Right lobe of liver (tissue), 6 donors: ENCODE measurements around the gene TTC32. TPM values are rescaled to one million over a fixed set of nuclear protein-coding genes. Genes with fewer than 3 reads are reported as not detected.

Experiments
- ATAC-seq, 4 donors: fragments of 200-7000 bp; cut with Tn5 transposase; one replicate each; pipeline ENCODE4 v1.9.1; 2020; ENCODE audit warnings: mild to moderate bottlenecking in 4 of 4, moderate library complexity in 4 of 4
- DNase-seq, 3 donors: peaks; one replicate each; pipeline ENCODE4 v3.0.0-alpha.2; 2020
- H3K27ac ChIP-seq, 3 donors: fragments of 200-600 bp; one replicate each; pipeline ENCODE4 v1.8.0; 2022
- H3K27me3 ChIP-seq, 2 donors: fragments of 200-600 bp; one replicate each; pipeline ENCODE4 v1.8.0; 2022
- H3K36me3 ChIP-seq, 4 donors: fragments of 200-600 bp; sonication (generic) in 1 of 4; one replicate each; pipeline versions ENCODE4 v1.5.1 to v1.8.0; 2017 to 2022; ENCODE audit warnings: control low read depth in 1 of 4
- H3K4me1 ChIP-seq, 4 donors: fragments of 200-600 bp; sonication (generic) in 1 of 4; one replicate each; pipeline versions ENCODE4 v1.5.1 to v1.8.0; 2017 to 2022; ENCODE audit warnings: control low read depth in 1 of 4
- H3K4me3 ChIP-seq, 3 donors: fragments of 200-600 bp; one replicate each; pipeline ENCODE4 v1.8.0; 2022
- H3K9me3 ChIP-seq, 4 donors: fragments of 200-600 bp; sonication (generic) in 1 of 4; one replicate each; pipeline versions ENCODE4 v1.5.1 to v1.8.0; 2017 to 2022; ENCODE audit warnings: control low read depth in 1 of 4
- POLR2A ChIP-seq: fragments of 450-650 bp; IDR thresholded peaks from one replicate; pipeline ENCODE4 v1.6.1; 2017; ENCODE audit warnings: antibody characterized with exemption, mild to moderate bottlenecking
- WGBS: methylation state at CpG from one replicate; pipeline ENCODE4 v1.1.6; 2018; ENCODE audit warnings: low coverage, low lambda C conversion rate; ENCODE audit not compliant: insufficient coverage; ENCODE audit errors: missing lambda C conversion rate; 5-methylcytosine and 5-hydroxymethylcytosine counted together
- intact Hi-C, 2 donors: fragments of 100-400 bp; cut with DNase I; formaldehyde crosslinking; loops; one replicate each; pipeline versions ENCODE4 v1.11.2 to v1.14.1; 2022
- total RNA-seq, 6 experiments: library from RNA; depleted of rRNA in 2 of 6; stranded (reverse); fragments of >200 nt in 2 of 6; fragmentation: NEBNext Ultra II Directional in 3 of 6; extraction: Animal tissue kit (Norgen Biotek cat#: 25700) in 3 of 6; gene quantifications; one replicate each; pipeline versions ENCODE4 v1.1.0 to v1.2.4, GENCODE V29; 2016 to 2023
- TF ChIP-seq, protein P1 (sequence below), 4 donors: fragments of 200-600 bp in 3 of 4; fragments of 450-650 bp in 1 of 4; IDR thresholded peaks; one replicate each; pipeline versions ENCODE4 v1.5.1 to v1.8.0; 2016 to 2022; ENCODE audit warnings: antibody characterized with exemption in 4 of 4, mild to moderate bottlenecking in 2 of 4
- donor health status: DM: no; HTN: yes; CAD: no.
- donor health status: DM: no; HTN: no; CAD: no.
- donor health status: DM: no; HTN: no; CAD: no.
- donor health status: DM: no; HTN: yes; CAD: no.
- donor health status: DM: no; HTN: yes; CAD: no.

Gene TTC32
- total RNA-seq, 6 experiments from 2014 or later, result 2.4 to 5.5 (median 3.8) TPM

DNA sequence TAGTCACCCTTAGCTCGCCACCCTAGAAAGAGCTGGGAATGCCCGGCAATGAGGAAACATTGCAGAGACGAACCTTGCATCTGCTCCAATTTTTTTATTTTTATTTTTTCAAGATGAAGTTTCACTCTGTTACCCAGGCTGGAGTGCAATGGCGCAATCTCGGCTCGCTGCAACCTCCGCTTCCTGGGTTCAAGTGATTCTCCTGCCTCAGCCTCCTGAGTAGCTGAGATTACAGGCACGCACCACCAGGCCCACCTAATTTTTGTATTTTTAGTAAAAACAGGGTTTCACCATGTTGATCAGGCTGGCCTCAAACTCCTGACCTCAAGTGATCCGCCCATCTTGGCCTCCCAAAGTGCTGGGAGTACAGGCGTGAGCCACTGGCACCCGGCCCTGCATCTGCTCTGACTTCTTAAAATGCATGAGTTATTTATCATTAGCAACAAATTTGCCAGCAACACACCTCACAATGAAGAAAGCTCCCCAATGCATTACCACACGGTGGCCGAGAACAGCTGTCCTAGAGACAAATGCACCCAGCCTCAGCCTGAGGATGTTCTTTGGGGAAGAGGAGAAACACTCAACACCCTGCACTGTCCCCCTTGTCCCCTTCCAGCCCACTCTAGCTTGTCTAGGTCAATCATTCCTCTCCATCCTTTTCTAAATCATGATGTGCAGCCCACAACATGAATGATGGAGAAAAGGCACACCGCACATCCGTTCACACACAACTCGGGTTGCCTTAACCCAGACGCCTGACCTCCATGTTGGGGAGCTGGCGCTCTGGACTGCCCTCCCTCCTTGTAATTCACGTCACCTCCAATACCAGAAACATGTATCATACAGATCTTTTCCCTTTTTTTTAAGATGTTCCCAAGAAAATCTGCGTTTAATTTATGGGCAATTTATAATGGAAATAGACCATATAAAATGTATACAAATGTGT is 46.9 kb downstream of the TTC32 start:
- WGBS, result 87% methylated on average over 17 of the region's 20 CpGs
- H3K27ac ChIP-seq, result no peak overlapping the region
- no peaks in the 10 kb centered on the region for H3K36me3 ChIP-seq
- H3K4me1 ChIP-seq, result peaks cover 0 to 19% (median 0%) of the 10 kb centered on the region in 4 donors
- TF ChIP-seq POLR2A, result no peak
- H3K9me3 ChIP-seq, result no peaks in the 10 kb centered on the region
- H3K27me3 ChIP-seq, result no peaks in the 10 kb centered on the region
- DNase-seq, result no peak
- ATAC-seq, result no peak
- H3K4me3 ChIP-seq, result no peak overlapping the region
- intact Hi-C loops, result no loop called here

DNA sequence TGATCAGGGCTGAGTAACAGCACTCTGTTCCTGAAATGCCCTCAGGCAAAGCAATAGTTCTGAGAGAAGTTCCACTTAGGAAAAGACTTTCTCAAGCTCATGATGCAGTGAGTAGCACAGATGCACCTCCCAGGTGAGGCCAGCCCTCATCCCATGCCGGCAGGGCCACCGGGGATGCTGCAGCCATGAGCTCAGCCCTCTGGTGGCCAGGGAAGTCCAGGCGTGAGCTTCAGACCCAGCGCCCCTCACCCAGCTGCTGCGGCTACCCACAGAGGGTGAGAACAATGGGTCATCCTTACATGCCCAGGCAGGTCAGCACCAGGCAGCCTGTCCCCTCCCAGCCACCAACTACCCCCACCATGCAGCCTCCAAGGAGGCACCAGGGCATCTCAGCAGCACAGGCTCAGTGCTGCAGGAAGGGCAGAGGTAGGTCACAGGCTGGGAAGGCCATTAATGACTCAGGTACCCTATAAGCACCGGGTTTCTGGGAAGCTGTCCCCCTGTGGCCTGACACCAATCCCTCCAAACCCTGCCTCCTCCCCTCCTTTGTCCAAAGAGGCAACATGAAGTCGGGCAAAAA is 50.6 kb downstream of the TTC32 start:
- no peak overlapping the region for H3K27ac ChIP-seq
- intact Hi-C loops, result no loop called here
- no peak for TF ChIP-seq POLR2A
- TF ChIP-seq, protein P1, sequence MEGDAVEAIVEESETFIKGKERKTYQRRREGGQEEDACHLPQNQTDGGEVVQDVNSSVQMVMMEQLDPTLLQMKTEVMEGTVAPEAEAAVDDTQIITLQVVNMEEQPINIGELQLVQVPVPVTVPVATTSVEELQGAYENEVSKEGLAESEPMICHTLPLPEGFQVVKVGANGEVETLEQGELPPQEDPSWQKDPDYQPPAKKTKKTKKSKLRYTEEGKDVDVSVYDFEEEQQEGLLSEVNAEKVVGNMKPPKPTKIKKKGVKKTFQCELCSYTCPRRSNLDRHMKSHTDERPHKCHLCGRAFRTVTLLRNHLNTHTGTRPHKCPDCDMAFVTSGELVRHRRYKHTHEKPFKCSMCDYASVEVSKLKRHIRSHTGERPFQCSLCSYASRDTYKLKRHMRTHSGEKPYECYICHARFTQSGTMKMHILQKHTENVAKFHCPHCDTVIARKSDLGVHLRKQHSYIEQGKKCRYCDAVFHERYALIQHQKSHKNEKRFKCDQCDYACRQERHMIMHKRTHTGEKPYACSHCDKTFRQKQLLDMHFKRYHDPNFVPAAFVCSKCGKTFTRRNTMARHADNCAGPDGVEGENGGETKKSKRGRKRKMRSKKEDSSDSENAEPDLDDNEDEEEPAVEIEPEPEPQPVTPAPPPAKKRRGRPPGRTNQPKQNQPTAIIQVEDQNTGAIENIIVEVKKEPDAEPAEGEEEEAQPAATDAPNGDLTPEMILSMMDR (IDR thresholded peaks at IDR 0.05), result no peak
- peaks cover 0 to 10% (median 0%) of the 10 kb centered on the region in 4 donors for H3K4me1 ChIP-seq
- no peak for ATAC-seq
- WGBS, result 64% methylated on average over 3 of the region's 7 CpGs
- no peak overlapping the region for H3K4me3 ChIP-seq
- no peaks in the 10 kb centered on the region for H3K27me3 ChIP-seq
- H3K9me3 ChIP-seq, result no peaks in the 10 kb centered on the region
- DNase-seq, result no peak
- no peaks in the 10 kb centered on the region for H3K36me3 ChIP-seq

DNA sequence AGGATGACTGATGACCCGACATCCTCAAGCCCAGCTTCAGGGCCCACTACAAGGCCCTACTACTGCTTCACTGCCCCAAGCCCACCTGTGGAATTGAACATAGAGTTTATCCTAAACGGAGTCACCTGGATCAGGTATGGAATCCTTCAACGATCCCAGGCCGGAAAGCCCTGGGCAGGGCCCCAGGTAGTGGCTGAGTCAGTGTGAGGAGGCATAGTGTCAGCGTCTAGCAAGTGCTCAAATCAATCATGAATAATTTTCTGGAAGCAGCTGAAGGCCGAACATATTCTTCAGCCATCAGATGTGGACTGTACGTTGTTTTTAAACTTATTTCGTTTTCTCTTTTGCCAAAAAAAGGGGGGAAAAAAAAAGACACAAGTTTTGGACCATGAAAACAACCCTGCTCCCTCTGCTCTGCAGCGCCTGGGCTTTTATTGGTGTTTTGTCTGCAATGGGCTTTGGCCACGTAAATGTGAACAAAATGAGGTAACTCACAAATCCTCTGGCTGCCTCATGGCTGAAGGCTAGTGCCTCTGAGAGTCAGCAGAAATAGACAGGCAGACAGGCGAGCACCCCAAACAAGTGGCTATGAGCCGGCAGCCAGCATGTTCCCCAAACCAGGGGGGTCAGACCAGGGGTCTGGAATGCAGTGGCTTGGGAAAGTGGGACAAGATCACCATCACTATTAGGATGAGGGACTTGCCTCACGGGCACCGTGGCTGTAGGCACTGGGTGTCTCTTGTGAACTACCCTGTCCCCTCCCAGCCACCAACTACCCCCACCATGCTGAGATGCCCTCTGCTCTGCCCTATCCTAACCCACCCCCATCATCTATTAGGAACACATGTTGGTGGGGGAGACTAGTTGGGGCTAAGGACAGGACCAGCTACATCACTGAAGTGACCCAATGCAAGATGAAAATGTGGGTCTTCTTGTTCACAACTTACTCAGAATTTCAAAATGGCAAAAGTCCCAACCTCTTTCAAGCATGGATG is 51.4 kb downstream of the TTC32 start:
- Histone ChIP-seq H3K27me3 (no peaks in the 10 kb centered on the region), H3K36me3 (no peaks in the 10 kb centered on the region), H3K9me3 (no peaks in the 10 kb centered on the region), H3K4me3 (no peak overlapping the region), H3K27ac (no peak overlapping the region), H3K4me1 (peaks cover 0 to 3% (median 0%) of the 10 kb centered on the region in 4 donors)
- DNase-seq (no peak), ATAC-seq (no peak)
- TF ChIP-seq, protein P1 (IDR thresholded peaks at IDR 0.05), result no peak
- no peak for TF ChIP-seq POLR2A
- intact Hi-C loops, result no loop called here
- WGBS, result 53% methylated on average over 6 of the region's 14 CpGs

DNA sequence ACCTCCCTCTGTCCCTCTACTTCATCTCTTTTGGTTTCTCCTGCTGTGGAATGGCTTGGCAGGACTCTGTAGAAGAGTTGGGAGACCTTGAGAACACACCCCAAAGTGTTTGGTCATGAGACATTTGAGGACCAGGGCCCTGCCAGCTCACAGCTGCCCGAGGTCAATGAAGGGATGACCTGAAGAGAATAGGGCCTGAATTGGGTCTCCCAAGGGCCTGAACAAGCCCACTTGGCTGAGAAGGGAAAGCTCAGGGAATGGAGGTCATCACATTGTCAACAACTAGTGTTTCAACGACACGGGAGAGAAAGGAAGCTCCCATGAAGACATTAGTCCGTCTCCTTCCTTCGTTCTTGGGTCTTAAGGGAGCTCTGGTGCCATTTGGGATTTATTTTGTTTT is 52.8 kb downstream of the TTC32 start:
- DNase-seq, result no peak
- Histone ChIP-seq H3K36me3 (no peaks in the 10 kb centered on the region), H3K4me3 (no peak overlapping the region), H3K27me3 (no peaks in the 10 kb centered on the region), H3K9me3 (no peaks in the 10 kb centered on the region), H3K27ac (no peak overlapping the region), H3K4me1 (no peaks in the 10 kb centered on the region)
- TF ChIP-seq, protein P1 (IDR thresholded peaks at IDR 0.05), result no peak
- TF ChIP-seq POLR2A, result no peak
- 86% methylated on average over 5 of the region's 5 CpGs for WGBS
- intact Hi-C loops, result no loop called here
- no peak for ATAC-seq
